Neural crest cell (in vitro differentiated cells): ENCODE results near the gene THBS3. TPM values are rescaled to one million over a fixed set of nuclear protein-coding genes. Genes with fewer than 3 reads are reported as not detected.

Source experiments
- DNase-seq: peaks from one replicate; pipeline ENCODE4 v3.0.0; 2021; ENCODE audit warnings: low read depth, mixed read lengths, low spot score
- H3K27ac Mint-ChIP-seq: one replicate; pipeline ENCODE4 v1.8.0; 2021; ENCODE audit warnings: mild to moderate bottlenecking, mixed read lengths; ENCODE audit not compliant: unreplicated experiment
- H3K27me3 Mint-ChIP-seq: 2 replicates; pipeline ENCODE4 v1.8.0; 2021; ENCODE audit warnings: low read depth, mild to moderate bottlenecking, mixed read lengths
- H3K36me3 Mint-ChIP-seq: 2 replicates; pipeline ENCODE4 v1.8.0; 2021; ENCODE audit warnings: low read depth, mild to moderate bottlenecking, mixed read lengths
- H3K4me1 Mint-ChIP-seq: 2 replicates; pipeline ENCODE4 v1.8.0; 2021; ENCODE audit warnings: mixed read lengths
- H3K4me3 Mint-ChIP-seq: one replicate; pipeline ENCODE4 v1.8.0; 2021; ENCODE audit warnings: mild to moderate bottlenecking, mixed read lengths
- H3K9me3 Mint-ChIP-seq: 2 replicates; pipeline ENCODE4 v1.8.0; 2021; ENCODE audit warnings: mixed read lengths
- CTCF ChIP-seq: fragments of 200-600 bp; sonication (generic); conservative IDR thresholded peaks from 2 replicates; pipeline ENCODE4 v1.5.0; 2021; ENCODE audit warnings: antibody characterized with exemption, mild to moderate bottlenecking
- total RNA-seq: library from RNA; stranded (reverse); gene quantifications from 2 replicates; pipeline ENCODE4 v1.2.1, GENCODE V29; 2021

The THBS3 gene
- total RNA-seq, 1 donor from 2014 or later, result 21.4 TPM

GRCh38 chr1:155187456-155187891, 20.2 kb downstream of the THBS3 start:
- peaks cover 5% of the 10 kb centered on the region for H3K27me3 Mint-ChIP-seq
- H3K4me1 Mint-ChIP-seq, result peaks cover 13% of the 10 kb centered on the region
- H3K36me3 Mint-ChIP-seq, result peaks cover 4% of the 10 kb centered on the region
- DNase-seq, result no peak
- no peaks in the 10 kb centered on the region for H3K9me3 Mint-ChIP-seq
- H3K27ac Mint-ChIP-seq, result peak overlapping the region; percentile 98
- H3K4me3 Mint-ChIP-seq, result peak overlapping the region; percentile 70
- TF ChIP-seq CTCF, result no peak

- no peaks in the 10 kb centered on the region for H3K9me3 Mint-ChIP-seq
- no peak for TF ChIP-seq CTCF
- peaks cover 4% of the 10 kb centered on the region for H3K36me3 Mint-ChIP-seq
- H3K4me3 Mint-ChIP-seq, result peak overlapping the region; percentile 47
- H3K4me1 Mint-ChIP-seq, result peaks cover 7% of the 10 kb centered on the region
- no peak for DNase-seq
- H3K27me3 Mint-ChIP-seq, result peaks cover 5% of the 10 kb centered on the region
- H3K27ac Mint-ChIP-seq, result no peak overlapping the region
Observed at GRCh38 chr1:155186794-155187455, 20.8 kb downstream of the THBS3 start.

GRCh38 chr1:155186067-155186793, 21.5 kb downstream of the THBS3 start:
- DNase-seq, result no peak
- TF ChIP-seq CTCF, result no peak
- Mint-ChIP-seq H3K27me3 (peaks cover 5% of the 10 kb centered on the region), H3K9me3 (no peaks in the 10 kb centered on the region), H3K36me3 (peaks cover 4% of the 10 kb centered on the region), H3K4me3 (no peak overlapping the region), H3K4me1 (peaks cover 6% of the 10 kb centered on the region), H3K27ac (peak overlapping the region; percentile 43)

GRCh38 chr1:155185783-155186066, 22.0 kb downstream of the THBS3 start:
- TF ChIP-seq CTCF, result no peak
- no peak for DNase-seq
- Mint-ChIP-seq H3K27ac (no peak overlapping the region), H3K4me1 (peaks cover 6% of the 10 kb centered on the region), H3K4me3 (no peak overlapping the region), H3K9me3 (no peaks in the 10 kb centered on the region), H3K36me3 (peaks cover 4% of the 10 kb centered on the region), H3K27me3 (peaks cover 5% of the 10 kb centered on the region)

- no peak for TF ChIP-seq CTCF
- Mint-ChIP-seq H3K27me3 (peaks cover 5% of the 10 kb centered on the region), H3K27ac (no peak overlapping the region), H3K4me1 (peaks cover 6% of the 10 kb centered on the region), H3K9me3 (no peaks in the 10 kb centered on the region), H3K4me3 (no peak overlapping the region), H3K36me3 (peaks cover 4% of the 10 kb centered on the region)
- no peak for DNase-seq
Observed at GRCh38 chr1:155184835-155185782, 22.6 kb downstream of the THBS3 start.
